ENCODE results near the gene PITPNC1.
"Not testable (repeated sequence)": the region's sequence is repeated elsewhere in the genome, so short reads cannot be mapped to it uniquely, and the experiment has no call there.

Gene PITPNC1

GRCh38 chr17:67702861-67703260, 325.8 kb downstream of the PITPNC1 start:
- not testable (repeated sequence) for DNase-seq

DNA sequence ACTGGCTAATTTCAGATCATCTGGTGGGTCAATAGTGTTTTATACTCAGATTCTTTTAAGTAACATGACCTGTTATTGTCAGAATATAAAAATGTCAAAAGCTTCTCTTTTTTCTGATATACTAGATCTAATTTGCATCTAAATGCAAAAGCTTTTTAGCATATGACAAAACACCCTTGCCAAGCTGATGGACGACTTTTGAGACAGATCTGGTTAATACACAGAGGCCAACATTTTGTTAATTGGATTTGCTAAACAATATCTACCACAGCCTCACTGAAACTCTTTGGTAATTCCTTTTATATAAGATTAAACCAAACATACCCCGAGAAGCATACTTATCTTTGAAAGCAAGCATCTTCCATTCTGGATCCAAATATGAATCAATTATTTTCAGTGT, 330.4 kb downstream of the PITPNC1 start:
- no peak for DNase-seq

GRCh38 chr17:67708378-67708777, 331.3 kb downstream of the PITPNC1 start:
- no peak for DNase-seq

GRCh38 chr17:67711916-67712315, 334.8 kb downstream of the PITPNC1 start:
- DNase-seq = no peak

DNA sequence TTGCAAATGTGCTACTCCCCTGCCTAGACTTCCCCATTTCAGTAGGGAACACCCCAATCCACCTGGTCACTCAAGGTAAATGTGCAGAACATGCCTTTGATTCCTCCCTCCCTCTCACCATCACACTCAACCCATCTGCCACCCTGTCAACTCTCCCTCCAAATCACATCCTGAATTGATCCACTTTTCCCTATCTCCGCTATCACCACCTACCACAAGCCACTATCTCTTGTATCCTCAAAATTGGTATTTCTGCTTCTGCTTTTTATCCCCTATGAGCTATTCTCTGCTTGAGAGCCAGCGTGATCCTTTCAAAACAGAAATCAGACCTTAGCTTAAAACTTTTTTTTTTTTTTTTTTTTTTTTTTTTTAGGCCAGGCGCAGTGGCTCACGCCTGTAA, 335.3 kb downstream of the PITPNC1 start:
- DNase-seq = no peak

DNA sequence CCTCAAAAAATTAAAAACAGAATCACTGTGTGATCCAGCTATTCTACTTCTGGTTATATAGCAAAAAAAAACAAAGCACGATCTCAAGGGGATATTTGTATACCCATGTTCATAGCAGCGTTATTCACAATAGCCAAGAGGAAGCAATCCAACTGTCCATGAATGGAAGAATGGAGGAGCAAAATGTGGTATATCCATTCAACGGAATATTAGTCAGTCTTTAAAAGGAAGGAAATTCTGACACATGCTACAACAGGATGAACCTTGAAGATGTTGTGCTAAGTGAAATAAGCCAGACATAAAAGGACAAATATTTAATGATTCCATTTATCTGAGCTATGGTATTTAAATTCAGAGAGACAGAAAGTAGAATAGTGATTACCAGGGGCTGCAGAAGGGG, 336.1 kb downstream of the PITPNC1 start:
- no peak for DNase-seq

DNA sequence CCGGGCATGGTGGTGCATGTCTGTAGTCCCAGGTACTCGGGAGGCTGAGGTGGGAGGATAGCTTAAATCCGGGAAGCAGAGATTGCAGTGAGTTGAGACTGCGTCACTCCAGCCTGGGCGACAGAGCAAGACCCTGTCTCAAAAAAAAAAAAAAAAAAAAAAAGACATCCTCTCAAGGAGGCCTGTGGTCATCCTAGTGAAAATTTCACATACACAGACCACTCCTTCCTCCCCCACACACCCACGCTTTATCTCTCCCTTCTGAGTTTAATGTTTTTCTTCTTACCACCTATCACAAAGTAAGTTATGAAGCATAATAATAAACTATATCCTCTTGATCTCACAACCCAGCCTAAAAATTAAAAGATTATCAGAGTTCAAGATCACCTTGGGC, 339.3 kb downstream of the PITPNC1 start:
- no peak for DNase-seq

- no peak for DNase-seq
These were observed 340.1 kb downstream of the PITPNC1 start for GRCh38 chr17:67717192-67717623.

DNA sequence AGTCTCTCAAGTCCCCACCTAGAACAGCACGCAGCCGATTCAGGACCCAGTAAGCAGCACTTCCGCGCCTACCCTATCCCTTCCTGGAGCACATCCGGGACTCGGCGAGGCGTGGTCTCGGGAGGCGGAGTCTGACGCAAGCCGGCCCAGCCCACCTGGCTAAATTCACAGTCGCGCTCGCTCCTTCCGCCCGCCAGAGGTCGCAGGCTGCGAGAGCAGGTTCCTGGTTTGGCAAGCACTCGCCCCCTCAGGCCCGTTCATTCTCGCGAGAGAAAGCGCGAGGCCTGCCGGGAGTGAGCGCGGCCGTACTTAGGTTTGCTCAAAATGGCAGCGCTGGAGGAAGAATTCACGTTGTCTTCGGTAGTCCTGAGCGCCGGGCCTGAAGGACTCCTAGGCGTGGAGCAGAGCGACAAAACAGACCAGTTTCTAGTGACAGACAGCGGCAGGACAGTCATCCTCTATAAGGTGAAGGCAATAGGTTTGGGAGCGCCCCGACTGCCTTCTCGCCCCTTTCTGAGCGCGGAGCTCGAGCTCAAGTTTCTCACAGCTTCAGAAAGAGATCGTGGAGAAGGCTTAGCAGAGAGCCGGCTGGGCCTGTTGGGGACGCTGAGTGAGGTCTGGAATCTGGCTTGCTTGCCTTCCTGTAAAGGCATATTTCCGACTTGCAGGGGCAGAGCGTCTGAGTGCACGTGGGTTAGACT, 340.7 kb downstream of the PITPNC1 start, which contains the start of gene NOL11:
NOL11 (plus strand) TSS at position 313 of the 701 bp plus-strand sequence; CDS start at position 325, 12 bp downstream.
- peak; percentile 99 for DNase-seq

GRCh38 chr17:67718325-67718941, 341.4 kb downstream of the PITPNC1 start:
- peak in 1 of 2 donors; percentile 66 for DNase-seq

GRCh38 chr17:67725373-67725791, 348.3 kb downstream of the PITPNC1 start:
- peak; percentile 16 to 60 for DNase-seq

DNA sequence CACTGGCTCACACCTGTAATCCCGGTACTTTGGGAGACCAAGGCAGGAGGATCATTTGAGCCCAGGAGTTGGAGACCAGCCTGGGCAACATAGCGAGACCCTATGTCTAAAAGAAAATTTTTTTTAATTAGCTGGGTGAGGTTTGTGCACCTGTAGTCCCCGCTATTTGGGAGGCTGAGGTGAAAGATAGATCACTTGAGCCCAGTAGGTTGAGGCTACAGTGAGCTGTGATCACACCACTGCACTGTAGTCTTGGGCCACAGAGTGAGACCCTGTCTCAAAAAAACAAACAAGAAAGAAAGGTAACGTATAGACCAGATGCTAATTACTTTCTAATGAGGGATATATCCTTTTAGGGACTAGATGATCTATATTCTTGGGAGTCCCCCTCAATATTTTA, 348.7 kb downstream of the PITPNC1 start:
- no peak for DNase-seq

GRCh38 chr17:67727152-67728039, 350.3 kb downstream of the PITPNC1 start:
- not testable (repeated sequence) for DNase-seq

GRCh38 chr17:67729903-67730302, 352.8 kb downstream of the PITPNC1 start:
- DNase-seq = no peak

DNA sequence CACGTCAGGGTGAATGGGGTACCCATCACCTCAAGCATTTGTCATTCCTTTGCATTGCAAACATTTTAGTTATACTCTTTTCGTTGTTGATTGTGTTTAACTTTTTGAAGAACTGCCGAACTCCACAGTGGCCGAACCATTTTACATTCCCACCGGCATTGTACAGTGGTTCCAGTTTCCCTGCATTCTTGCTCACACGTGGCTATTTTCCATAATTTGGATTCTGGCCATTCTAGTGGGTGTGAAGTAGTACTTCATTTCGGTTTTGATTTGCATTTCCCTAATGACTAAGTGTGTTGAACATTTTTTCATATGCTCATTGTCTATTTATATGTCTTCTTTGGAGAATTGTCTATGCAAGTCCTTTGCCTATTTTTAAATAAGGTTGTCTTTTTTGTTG, 353.6 kb downstream of the PITPNC1 start:
- no peak for DNase-seq

GRCh38 chr17:67733449-67733848, 356.4 kb downstream of the PITPNC1 start:
- no peak for DNase-seq

GRCh38 chr17:67737145-67737544, 360.1 kb downstream of the PITPNC1 start:
- DNase-seq = no peak

GRCh38 chr17:67742025-67742424, 364.9 kb downstream of the PITPNC1 start:
- no peak for DNase-seq

Data from CD4-positive, alpha-beta T cell treated with Interleukin-4 for 1 hour (primary cell).